ENCODE data around the gene C1orf105. TPM values are rescaled to one million over a fixed set of nuclear protein-coding genes. Genes with fewer than 3 reads are reported as not detected.

C1orf105 gene
- total RNA-seq, 1 donor from 2014 or later = not detected

DNA sequence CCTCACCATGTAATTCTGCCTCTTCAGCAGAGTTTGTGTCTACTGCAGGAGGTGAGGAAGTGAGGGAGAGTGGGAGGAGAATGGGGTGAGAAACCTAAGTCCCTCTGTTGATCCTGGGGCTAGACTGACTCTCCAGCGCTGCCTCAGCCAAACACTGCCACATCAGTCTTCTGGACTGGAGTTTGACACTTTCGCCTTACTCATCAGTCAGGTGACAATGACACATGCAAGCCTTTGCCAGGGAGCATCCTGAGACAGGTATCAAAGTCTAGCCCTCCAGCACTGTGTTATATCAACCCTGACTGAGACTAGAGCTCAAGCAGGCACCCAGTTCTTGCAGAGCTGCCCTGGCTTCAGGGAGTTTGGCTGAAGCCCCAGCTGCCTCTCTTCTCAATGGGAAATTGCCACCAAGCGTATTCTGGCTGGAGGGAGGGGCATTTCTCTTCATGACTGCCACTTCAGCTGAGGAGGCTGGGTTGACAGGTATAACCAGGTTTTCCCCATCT lies 79.2 kb downstream of the C1orf105 start:
- peak; percentile 66 for DNase-seq (ENCODE audit: low read depth)
- H3K4me3 ChIP-seq (ENCODE audit: low read depth, low read length) = no peak overlapping the region
- no peak for TF ChIP-seq CTCF (conservative IDR thresholded peaks at IDR 0.05; ENCODE audit: low read depth, low read length)

DNA sequence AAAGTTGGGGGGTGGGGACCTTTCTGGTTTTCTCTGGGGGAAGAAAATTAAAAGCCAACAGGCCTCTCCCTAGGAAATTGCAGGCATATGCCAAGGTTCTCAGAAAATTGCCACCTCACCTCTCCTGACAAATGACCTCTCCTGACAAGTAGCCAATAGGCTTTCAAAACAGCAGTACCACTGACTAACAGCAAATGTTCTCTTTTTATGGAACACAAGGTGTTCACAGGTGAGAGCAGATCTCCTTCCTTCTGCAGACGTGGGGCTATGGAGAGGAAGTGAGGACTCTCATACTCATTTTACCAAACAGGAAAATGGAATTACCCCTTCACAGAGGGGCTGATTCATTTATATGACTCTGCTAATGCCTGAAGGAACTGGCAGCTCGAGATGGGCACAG lies 79.7 kb downstream of the C1orf105 start:
- TF ChIP-seq CTCF (conservative IDR thresholded peaks at IDR 0.05; ENCODE audit: low read depth, low read length) = no peak
- no peak for DNase-seq (ENCODE audit: low read depth)
- no peak overlapping the region for H3K4me3 ChIP-seq (ENCODE audit: low read depth, low read length)

DNA sequence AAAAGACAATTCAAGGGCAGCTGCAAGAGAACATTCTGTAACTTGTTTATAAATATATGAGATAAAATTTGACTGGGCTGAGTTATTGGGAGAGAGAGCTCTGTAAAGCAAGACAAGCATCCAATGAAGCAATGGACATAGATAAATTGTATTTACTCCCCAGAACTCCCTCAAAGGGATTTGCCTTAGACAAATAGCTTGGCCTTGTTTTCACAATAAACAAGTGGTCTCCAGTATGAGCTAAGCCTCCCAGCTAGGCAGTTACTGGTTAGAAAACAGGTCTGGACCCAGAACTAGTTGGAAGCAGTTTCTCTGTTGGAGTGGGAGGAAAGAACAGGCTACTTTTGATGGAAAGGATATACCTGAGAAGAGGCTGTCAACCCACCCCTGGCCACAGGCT lies 87.3 kb downstream of the C1orf105 start:
- no peak for DNase-seq (ENCODE audit: low read depth)
- no peak overlapping the region for H3K4me3 ChIP-seq (ENCODE audit: low read depth, low read length)
- TF ChIP-seq CTCF (conservative IDR thresholded peaks at IDR 0.05; ENCODE audit: low read depth, low read length) = no peak

- no peak for DNase-seq (ENCODE audit: low read depth)
- TF ChIP-seq CTCF (conservative IDR thresholded peaks at IDR 0.05; ENCODE audit: low read depth, low read length) = no peak
Measured at GRCh38 chr1:172510479-172510878, 90.0 kb downstream of the C1orf105 start.

DNA sequence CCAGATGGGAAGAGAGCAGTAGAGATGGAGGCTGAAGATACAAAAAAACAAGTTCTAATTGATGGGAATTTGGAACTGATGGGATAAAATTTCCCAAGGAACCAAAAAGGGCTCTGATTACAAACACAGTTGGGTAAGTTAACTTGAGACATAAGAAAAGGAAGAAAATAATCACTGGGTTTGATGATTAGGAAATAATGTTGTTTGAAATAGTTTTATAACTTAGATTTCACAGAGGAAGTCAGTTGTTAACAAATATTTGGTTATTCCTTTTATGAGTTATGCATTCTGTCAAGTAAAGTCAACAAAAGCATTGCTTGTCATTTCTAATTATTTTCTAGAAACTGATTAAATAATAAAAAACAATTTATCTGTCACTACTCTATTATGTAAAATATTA lies 92.1 kb downstream of the C1orf105 start:
- TF ChIP-seq CTCF (conservative IDR thresholded peaks at IDR 0.05; ENCODE audit: low read depth, low read length) = no peak
- no peak for DNase-seq (ENCODE audit: low read depth)
- H3K4me3 ChIP-seq (ENCODE audit: low read depth, low read length) = no peak overlapping the region

More at GRCh38 chr1:172510479-172510878, 90.0 kb downstream of the C1orf105 start:
- no peak overlapping the region for H3K4me3 ChIP-seq (ENCODE audit: low read depth, low read length)

DNA sequence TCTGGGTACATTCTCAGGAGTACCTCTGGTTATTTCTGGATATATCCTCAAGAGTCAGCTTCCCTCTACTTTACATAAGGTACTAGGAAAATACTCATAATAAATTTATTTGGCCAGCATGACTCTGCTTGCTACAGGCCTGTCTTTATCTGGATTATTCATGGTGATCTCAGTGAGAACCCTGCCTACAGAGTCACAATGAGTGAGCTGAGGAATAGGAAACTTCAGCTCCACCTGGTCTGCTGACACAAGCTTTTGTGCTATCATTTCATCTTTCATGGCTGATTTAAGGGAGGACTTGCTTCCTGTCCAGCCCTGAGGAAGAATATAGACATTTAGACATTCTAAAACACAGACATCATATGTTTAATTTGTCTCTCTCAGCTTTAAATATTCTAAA lies 93.0 kb downstream of the C1orf105 start:
- no peak overlapping the region for H3K4me3 ChIP-seq (ENCODE audit: low read depth, low read length)
- DNase-seq (ENCODE audit: low read depth) = no peak
- no peak for TF ChIP-seq CTCF (conservative IDR thresholded peaks at IDR 0.05; ENCODE audit: low read depth, low read length)

DNA sequence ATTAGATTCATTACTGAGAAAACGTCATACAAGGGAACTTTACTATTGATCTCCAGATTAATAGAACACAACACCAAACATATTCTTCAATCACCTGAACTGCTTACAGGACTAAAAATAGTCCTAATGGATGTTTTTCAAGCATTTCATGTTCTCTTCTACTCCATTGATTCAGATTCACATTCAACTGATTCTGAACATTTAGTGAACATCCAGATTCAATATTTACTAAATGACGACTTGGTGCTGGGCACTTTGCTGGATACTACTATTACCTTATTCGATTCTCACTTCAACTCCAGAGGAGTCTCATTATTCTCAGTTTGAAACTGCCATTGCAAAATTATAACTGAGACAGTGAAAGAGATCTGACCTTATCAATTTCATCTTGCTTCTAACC lies 93.6 kb downstream of the C1orf105 start:
- no peak for TF ChIP-seq CTCF (conservative IDR thresholded peaks at IDR 0.05; ENCODE audit: low read depth, low read length)
- H3K4me3 ChIP-seq (ENCODE audit: low read depth, low read length) = no peak overlapping the region
- no peak for DNase-seq (ENCODE audit: low read depth)
